Upper lobe of left lung (tissue), 6 donors: ENCODE measurements around the gene RNF17. TPM values are rescaled to one million over a fixed set of nuclear protein-coding genes. Genes with fewer than 3 reads are reported as not detected.

Source experiments
- ATAC-seq, 2 donors: fragments of 200-7000 bp; cut with Tn5 transposase; one replicate each; pipeline ENCODE4 v1.9.1; 2022; ENCODE audit warnings: mild to moderate bottlenecking in 2 of 2, moderate library complexity in 2 of 2; ENCODE audit not compliant: low FRiP score in 2 of 2
- DNase-seq, 2 donors: peaks; one replicate each; pipeline ENCODE4 v3.0.0-alpha.2; 2019 to 2020
- H3K27ac ChIP-seq, 4 donors: fragments of 200-600 bp; sonication (generic); one replicate each; pipeline ENCODE4 v1.5.1; 2016 to 2019
- H3K27me3 ChIP-seq, 4 donors: fragments of 200-600 bp; sonication (generic); one replicate each; pipeline ENCODE4 v1.5.1; 2017 to 2019
- H3K36me3 ChIP-seq, 4 donors: fragments of 200-600 bp; sonication (generic); one replicate each; pipeline ENCODE4 v1.5.1; 2016 to 2019
- H3K4me1 ChIP-seq, 4 donors: fragments of 200-600 bp; sonication (generic); one replicate each; pipeline ENCODE4 v1.5.1; 2018 to 2019
- H3K4me3 ChIP-seq, 4 donors: fragments of 200-600 bp; sonication (generic); one replicate each; pipeline ENCODE4 v1.5.1; 2017 to 2019; ENCODE audit warnings: mild to moderate bottlenecking in 2 of 4, moderate library complexity in 1 of 4
- H3K9me3 ChIP-seq, 4 donors: fragments of 200-600 bp; sonication (generic); one replicate each; pipeline ENCODE4 v1.5.1; 2018 to 2019
- EP300 ChIP-seq, 4 donors: sonication (generic); formaldehyde crosslinking; IDR thresholded peaks; one replicate each; pipeline ENCODE4 v1.5.1; 2017; ENCODE audit warnings: antibody characterized with exemption in 4 of 4, control low read depth in 2 of 4
- POLR2A ChIP-seq, 4 donors: fragments of 450-650 bp; IDR thresholded peaks; one replicate each; pipeline ENCODE4 v1.5.1; 2016 to 2017; ENCODE audit warnings: antibody characterized with exemption in 4 of 4, mild to moderate bottlenecking in 2 of 4
- POLR2AphosphoS5 ChIP-seq, 2 donors: sonication (generic); formaldehyde crosslinking; IDR thresholded peaks; one replicate each; pipeline ENCODE4 v1.5.1; 2017; ENCODE audit warnings: antibody characterized with exemption in 2 of 2
- WGBS, 2 donors: methylation state at CpG; one replicate each; pipeline ENCODE4 v1.1.5; 2017 to 2018; 5-methylcytosine and 5-hydroxymethylcytosine counted together
- total RNA-seq, 6 donors: library from RNA; depleted of rRNA in 4 of 6; stranded (reverse); fragments of >200 nt in 4 of 6; gene quantifications; one replicate each; pipeline versions ENCODE4 v1.1.0 to v1.2.1, GENCODE V29; 2016 to 2021
- TF ChIP-seq, protein P1 (sequence below), 6 experiments: fragments of 450-650 bp in 4 of 6; fragments of 200-600 bp in 2 of 6; sonication (generic) in 2 of 6; IDR thresholded peaks; one replicate each; pipeline ENCODE4 v1.5.1; 2016 to 2019; ENCODE audit warnings: antibody characterized with exemption in 6 of 6
- donor health status: DM: no; HTN: no; CAD: no; lungs with moderate emphysema.
- donor health status: DM: no; HTN: yes; CAD: no; lungs with severe emphysema.

The RNF17 gene
- total RNA-seq, 6 donors from 2014 or later: 0.27 to 1.9 TPM; not detected in 4

DNA sequence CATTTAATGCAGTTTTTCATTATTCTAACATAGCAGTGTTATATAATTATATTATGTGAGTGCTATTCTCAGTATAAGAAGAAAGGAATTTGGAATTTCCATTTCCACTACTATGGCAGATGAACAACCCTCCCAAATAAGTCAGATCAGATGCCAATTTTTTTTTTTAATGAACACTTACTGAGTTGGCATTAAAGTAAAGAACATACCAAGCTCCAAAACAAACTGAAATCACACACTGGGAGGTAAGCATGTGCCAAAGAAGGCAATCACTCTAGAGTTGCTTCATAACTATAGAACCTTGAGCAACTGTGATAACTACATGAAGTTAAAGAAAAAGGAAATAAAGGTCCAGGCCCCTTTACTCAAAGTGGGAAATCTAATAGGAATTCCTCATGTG is 90.3 kb downstream of the RNF17 start:
- H3K9me3 ChIP-seq: no peaks in the 10 kb centered on the region
- H3K27ac ChIP-seq: no peak overlapping the region
- H3K4me1 ChIP-seq: no peaks in the 10 kb centered on the region
- TF ChIP-seq, protein P1, sequence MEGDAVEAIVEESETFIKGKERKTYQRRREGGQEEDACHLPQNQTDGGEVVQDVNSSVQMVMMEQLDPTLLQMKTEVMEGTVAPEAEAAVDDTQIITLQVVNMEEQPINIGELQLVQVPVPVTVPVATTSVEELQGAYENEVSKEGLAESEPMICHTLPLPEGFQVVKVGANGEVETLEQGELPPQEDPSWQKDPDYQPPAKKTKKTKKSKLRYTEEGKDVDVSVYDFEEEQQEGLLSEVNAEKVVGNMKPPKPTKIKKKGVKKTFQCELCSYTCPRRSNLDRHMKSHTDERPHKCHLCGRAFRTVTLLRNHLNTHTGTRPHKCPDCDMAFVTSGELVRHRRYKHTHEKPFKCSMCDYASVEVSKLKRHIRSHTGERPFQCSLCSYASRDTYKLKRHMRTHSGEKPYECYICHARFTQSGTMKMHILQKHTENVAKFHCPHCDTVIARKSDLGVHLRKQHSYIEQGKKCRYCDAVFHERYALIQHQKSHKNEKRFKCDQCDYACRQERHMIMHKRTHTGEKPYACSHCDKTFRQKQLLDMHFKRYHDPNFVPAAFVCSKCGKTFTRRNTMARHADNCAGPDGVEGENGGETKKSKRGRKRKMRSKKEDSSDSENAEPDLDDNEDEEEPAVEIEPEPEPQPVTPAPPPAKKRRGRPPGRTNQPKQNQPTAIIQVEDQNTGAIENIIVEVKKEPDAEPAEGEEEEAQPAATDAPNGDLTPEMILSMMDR (IDR thresholded peaks at IDR 0.05): no peak
- TF ChIP-seq POLR2A (IDR thresholded peaks at IDR 0.05) (no peak), EP300 (IDR thresholded peaks at IDR 0.05) (no peak), POLR2AphosphoS5 (IDR thresholded peaks at IDR 0.05) (no peak)
- DNase-seq: no peak
- no peaks in the 10 kb centered on the region for H3K27me3 ChIP-seq
- H3K4me3 ChIP-seq: no peak overlapping the region
- no peak for ATAC-seq
- no peaks in the 10 kb centered on the region for H3K36me3 ChIP-seq

DNA sequence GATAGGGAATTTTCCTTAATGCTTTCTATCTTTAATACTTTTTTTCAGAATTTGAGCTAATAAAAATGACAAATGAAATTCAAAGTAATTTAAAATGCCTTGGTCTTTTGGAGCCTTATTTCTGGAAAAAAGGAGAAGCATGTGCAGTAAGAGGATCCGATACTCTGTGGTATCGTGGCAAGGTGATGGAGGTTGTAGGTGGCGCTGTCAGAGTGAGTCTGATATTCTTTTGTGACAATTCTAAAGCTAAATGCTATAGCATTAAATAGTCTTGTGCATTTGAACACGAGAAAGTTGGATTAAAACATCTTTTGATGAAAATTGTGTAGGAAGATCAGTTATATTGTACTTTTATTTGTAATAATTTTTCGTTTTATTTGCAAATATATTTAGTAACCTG is 95.0 kb downstream of the RNF17 start:
- no peak for DNase-seq
- Histone ChIP-seq H3K36me3 (no peaks in the 10 kb centered on the region), H3K9me3 (no peaks in the 10 kb centered on the region), H3K4me1 (no peaks in the 10 kb centered on the region), H3K4me3 (no peak overlapping the region), H3K27ac (no peak overlapping the region), H3K27me3 (no peaks in the 10 kb centered on the region)
- WGBS, 2 donors: 74 to 81% methylated on average over 5 of the region's 5 CpGs
- no peak for ATAC-seq
- TF ChIP-seq POLR2AphosphoS5 (IDR thresholded peaks at IDR 0.05) (no peak), EP300 (IDR thresholded peaks at IDR 0.05) (no peak), POLR2A (IDR thresholded peaks at IDR 0.05) (no peak)
- TF ChIP-seq, protein P1 (IDR thresholded peaks at IDR 0.05): no peak

DNA sequence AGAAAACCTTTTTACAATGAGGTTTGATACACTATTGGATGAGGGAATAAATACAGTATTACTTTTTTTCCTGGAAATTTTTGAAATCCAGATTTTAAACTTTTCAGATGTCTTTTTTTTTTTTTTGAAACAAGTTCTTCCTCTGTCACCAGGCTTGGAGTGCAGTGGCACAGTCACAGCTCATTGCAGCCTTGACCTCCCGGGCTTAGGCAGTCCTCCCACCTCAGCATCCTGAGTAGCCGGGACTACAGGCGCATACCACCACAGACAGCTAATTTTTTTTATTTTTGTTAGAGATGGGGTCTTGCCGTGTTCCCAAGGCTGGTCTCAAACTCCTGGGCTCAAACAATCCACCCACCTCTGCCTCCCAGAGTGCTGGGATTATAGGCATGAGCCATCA is 96.8 kb downstream of the RNF17 start:
- H3K9me3 ChIP-seq: no peaks in the 10 kb centered on the region
- WGBS, 2 donors: 51 to 69% methylated on average over 4 of the region's 4 CpGs
- ATAC-seq (no peak), DNase-seq (no peak)
- no peak overlapping the region for H3K4me3 ChIP-seq
- no peaks in the 10 kb centered on the region for H3K36me3 ChIP-seq
- TF ChIP-seq POLR2AphosphoS5 (IDR thresholded peaks at IDR 0.05) (no peak), EP300 (IDR thresholded peaks at IDR 0.05) (no peak), POLR2A (IDR thresholded peaks at IDR 0.05) (no peak)
- TF ChIP-seq, protein P1 (IDR thresholded peaks at IDR 0.05): no peak
- H3K27ac ChIP-seq: no peak overlapping the region
- H3K27me3 ChIP-seq: no peaks in the 10 kb centered on the region
- H3K4me1 ChIP-seq: peaks cover 0 to 3% (median 0%) of the 10 kb centered on the region in 4 donors

DNA sequence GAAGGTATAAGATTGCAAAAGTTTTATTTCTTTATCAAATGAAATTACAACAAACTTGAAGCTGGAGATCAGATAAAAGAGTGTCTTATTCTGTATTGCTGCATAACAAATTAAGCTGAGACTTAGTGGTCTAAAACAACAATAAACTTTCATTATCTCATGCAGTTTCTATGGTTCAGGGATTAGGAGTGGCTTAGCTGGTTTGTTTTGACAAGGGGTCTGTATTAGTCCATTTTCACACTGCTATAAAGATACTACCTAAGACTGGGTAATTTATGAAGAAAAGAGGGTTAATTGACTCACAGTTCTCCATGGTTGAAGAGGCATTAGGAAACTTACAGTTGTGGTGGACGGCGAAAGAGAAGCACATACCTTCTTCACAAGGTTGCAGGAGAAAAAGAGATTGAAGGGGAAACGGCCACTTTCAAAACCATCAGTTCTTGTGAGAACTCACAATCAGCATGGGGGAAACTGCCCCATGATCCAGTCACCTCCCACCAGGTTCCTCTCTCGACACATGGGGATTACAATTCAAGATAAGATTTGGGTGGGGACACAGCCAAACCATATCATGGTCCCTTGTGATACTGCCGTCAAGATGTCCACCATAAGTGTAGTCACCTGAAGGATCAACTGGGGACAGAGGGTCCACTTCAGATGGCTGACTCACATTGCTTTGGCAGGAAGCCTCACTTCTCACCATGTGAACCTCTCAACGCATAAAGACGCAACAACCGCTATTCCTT is 97.8 kb downstream of the RNF17 start:
- no peak for TF ChIP-seq EP300 (IDR thresholded peaks at IDR 0.05)
- TF ChIP-seq, protein P1 (IDR thresholded peaks at IDR 0.05): no peak
- no peaks in the 10 kb centered on the region for H3K9me3 ChIP-seq
- H3K36me3 ChIP-seq: no peaks in the 10 kb centered on the region
- DNase-seq (no peak), ATAC-seq (no peak)
- H3K27ac ChIP-seq: no peak overlapping the region
- H3K4me3 ChIP-seq: no peak overlapping the region
- no peaks in the 10 kb centered on the region for H3K27me3 ChIP-seq
- H3K4me1 ChIP-seq: peaks cover 0 to 3% (median 0%) of the 10 kb centered on the region in 4 donors
- 84 to 85% methylated on average over 8 of the region's 8 CpGs for WGBS, 2 donors
